OCI-LY1 (cell line): ENCODE measurements around the gene GLI2.

Experiments
- CTCF ChIP-seq: fragments of 200-600 bp; sonication (generic), shearing (Covaris generic); IDR thresholded peaks from 2 replicates; pipeline ENCODE4 v1.5.1; 2017; ENCODE audit warnings: mild to moderate bottlenecking, antibody characterized with exemption, low read length, moderate library complexity, mixed read lengths
- EZH2 ChIP-seq: fragments of 200-600 bp; sonication (generic), shearing (Covaris generic); IDR thresholded peaks from 2 replicates; pipeline ENCODE4 v1.8.0; 2017; ENCODE audit warnings: borderline replicate concordance, mixed run types, mild to moderate bottlenecking, antibody characterized with exemption, low read length, moderate library complexity, mixed read lengths

GRCh38 chr2:120686511-120687168, 49.0 kb upstream of the GLI2 start:
- peak; percentile 69 for TF ChIP-seq CTCF
- TF ChIP-seq EZH2, result no peak
